MCF 10A (cell line): ENCODE measurements around the gene PARD3. TPM values are rescaled to one million over a fixed set of nuclear protein-coding genes. Genes with fewer than 3 reads are reported as not detected.

Experiments used
- BruUV-seq: library from RNA; stranded (reverse); fragments of 400-500 nt; replicated peaks from 2 replicates; lab custom pipeline; 2021; lab: Mats Ljungman, UMichigan
- CTCF ChIA-PET: fragments of 300-600 bp; sonication (Branson Sonifier 250); formaldehyde crosslinking; extraction: SDS; loops from one replicate; lab custom pipeline; 2021; ENCODE audit warnings: antibody characterized with exemption, inconsistent platforms; lab: Yijun Ruan, JAX
- POLR2A ChIA-PET: fragments of 300-600, 350-650 bp; sonication (Branson Sonifier 250); formaldehyde crosslinking; extraction: SDS; loops from one replicate; lab custom pipeline; 2020; ENCODE audit warnings: antibody characterized with exemption, inconsistent platforms; lab: Yijun Ruan, JAX
- DNase-seq: peaks from one replicate; pipeline ENCODE4 v3.0.0-alpha.2; 2018; ENCODE audit not compliant: unreplicated experiment
- H3K27ac Mint-ChIP-seq: one replicate; pipeline ENCODE4 v1.8.0; 2022; ENCODE audit warnings: mild to moderate bottlenecking, low read depth, mixed read lengths; ENCODE audit not compliant: unreplicated experiment
- H3K27me3 Mint-ChIP-seq: one replicate; pipeline ENCODE4 v1.8.0; 2022; ENCODE audit warnings: mixed read lengths; ENCODE audit not compliant: insufficient read depth, unreplicated experiment
- H3K36me3 Mint-ChIP-seq: one replicate; pipeline ENCODE4 v1.8.0; 2022; ENCODE audit warnings: mild to moderate bottlenecking, moderate library complexity, mixed read lengths; ENCODE audit not compliant: insufficient read depth, unreplicated experiment
- H3K4me1 Mint-ChIP-seq: one replicate; pipeline ENCODE4 v1.8.0; 2022; ENCODE audit warnings: mixed read lengths; ENCODE audit not compliant: insufficient read depth, unreplicated experiment
- H3K4me3 Mint-ChIP-seq: one replicate; pipeline ENCODE4 v1.8.0; 2022; ENCODE audit warnings: mild to moderate bottlenecking, moderate library complexity, mixed read lengths; ENCODE audit not compliant: unreplicated experiment
- H3K9me3 Mint-ChIP-seq: one replicate; pipeline ENCODE4 v1.8.0; 2022; ENCODE audit warnings: mixed read lengths; ENCODE audit not compliant: unreplicated experiment
- intact Hi-C: fragments of 100-400 bp; cut with micrococcal nuclease; formaldehyde crosslinking; loops from 2 replicates; pipeline ENCODE4 v1.14.1; 2022
- total RNA-seq: library from RNA; stranded (reverse); gene quantifications from 2 replicates; pipeline ENCODE4 v1.2.3, GENCODE V29; 2022
- TF ChIP-seq, protein P1 (sequence below): fragments of 200-600 bp; IDR thresholded peaks from one replicate; pipeline ENCODE4 v1.8.0; 2022; ENCODE audit warnings: antibody characterized with exemption, mild to moderate bottlenecking; ENCODE audit not compliant: unreplicated experiment

Gene PARD3
- total RNA-seq, 1 experiment from 2014 or later, result 70.0 TPM

DNA sequence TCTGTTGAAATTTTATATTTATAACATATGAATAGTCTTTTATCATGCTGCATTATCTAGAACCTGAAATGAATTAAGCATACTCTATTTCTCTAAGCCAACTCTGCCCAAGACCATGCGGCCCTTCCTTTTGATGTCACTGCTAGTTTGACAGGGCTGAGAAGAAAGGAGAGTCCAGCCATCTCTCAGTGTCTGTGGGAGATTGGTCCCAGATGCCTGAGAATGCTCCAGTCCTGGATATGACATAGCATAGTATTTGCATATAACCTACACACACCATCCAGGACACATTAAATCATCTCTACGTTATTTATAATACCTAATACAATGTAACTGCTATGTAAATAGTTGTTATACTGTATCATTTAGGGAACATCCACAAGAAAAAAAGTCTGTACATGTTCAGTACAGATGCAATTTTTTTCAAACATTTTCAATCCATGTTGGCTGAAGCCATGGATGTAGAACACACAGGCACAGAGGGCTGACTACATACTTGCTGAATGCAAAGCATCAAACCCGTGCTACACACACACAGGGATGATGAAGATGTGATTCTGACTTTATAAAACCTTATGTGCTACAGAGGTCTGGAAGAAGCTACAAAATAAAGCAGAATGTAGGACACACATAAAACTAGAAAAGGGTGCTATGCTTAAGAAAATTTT lies 315.4 kb downstream of the PARD3 start:
- Mint-ChIP-seq H3K4me1 (peaks cover 12% of the 10 kb centered on the region), H3K27me3 (no peaks in the 10 kb centered on the region), H3K27ac (no peak overlapping the region), H3K36me3 (peaks cover 27% of the 10 kb centered on the region), H3K4me3 (no peak overlapping the region), H3K9me3 (no peaks in the 10 kb centered on the region)
- ChIA-PET CTCF (no interaction called here), POLR2A (interaction anchor here (0.6 kb wide), 1 partner anchor 10 kb away, joined by 4 read pairs; no protein-coding TSS in a partner anchor)
- no peak for DNase-seq
- TF ChIP-seq, protein P1, sequence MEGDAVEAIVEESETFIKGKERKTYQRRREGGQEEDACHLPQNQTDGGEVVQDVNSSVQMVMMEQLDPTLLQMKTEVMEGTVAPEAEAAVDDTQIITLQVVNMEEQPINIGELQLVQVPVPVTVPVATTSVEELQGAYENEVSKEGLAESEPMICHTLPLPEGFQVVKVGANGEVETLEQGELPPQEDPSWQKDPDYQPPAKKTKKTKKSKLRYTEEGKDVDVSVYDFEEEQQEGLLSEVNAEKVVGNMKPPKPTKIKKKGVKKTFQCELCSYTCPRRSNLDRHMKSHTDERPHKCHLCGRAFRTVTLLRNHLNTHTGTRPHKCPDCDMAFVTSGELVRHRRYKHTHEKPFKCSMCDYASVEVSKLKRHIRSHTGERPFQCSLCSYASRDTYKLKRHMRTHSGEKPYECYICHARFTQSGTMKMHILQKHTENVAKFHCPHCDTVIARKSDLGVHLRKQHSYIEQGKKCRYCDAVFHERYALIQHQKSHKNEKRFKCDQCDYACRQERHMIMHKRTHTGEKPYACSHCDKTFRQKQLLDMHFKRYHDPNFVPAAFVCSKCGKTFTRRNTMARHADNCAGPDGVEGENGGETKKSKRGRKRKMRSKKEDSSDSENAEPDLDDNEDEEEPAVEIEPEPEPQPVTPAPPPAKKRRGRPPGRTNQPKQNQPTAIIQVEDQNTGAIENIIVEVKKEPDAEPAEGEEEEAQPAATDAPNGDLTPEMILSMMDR, result no peak
- BruUV-seq, result no TSS peak
- intact Hi-C loops, result loop anchor here (10.0 kb wide), 1 partner anchor 215 kb away; no protein-coding TSS in a partner anchor

DNA sequence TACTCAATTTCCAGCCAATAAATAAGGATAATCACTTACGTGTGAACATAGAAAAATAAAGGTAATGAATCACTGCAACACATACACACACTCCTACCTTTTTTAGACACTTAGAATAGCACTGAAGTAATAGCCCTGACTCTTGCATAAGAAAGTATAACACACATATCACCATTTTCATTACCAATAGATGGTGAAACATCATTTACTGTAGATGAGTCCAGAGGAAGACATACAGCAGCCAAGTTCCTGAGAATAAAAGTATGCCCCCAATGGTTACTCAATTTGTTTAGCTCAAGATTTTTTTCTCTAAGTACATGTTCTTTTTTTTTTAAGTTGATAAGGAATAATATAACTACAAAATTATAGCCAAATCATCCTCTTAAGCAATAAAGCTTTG lies 316.3 kb downstream of the PARD3 start:
- ChIA-PET POLR2A (interaction anchor here (0.6 kb wide), 1 partner anchor 9 kb away, joined by 4 read pairs; no protein-coding TSS in a partner anchor), CTCF (no interaction called here)
- no TSS peak for BruUV-seq
- intact Hi-C loops, result loop anchor here (10.0 kb wide), 1 partner anchor 214 kb away; no protein-coding TSS in a partner anchor
- Mint-ChIP-seq H3K27me3 (no peaks in the 10 kb centered on the region), H3K4me1 (peaks cover 10% of the 10 kb centered on the region), H3K27ac (no peak overlapping the region), H3K4me3 (no peak overlapping the region), H3K9me3 (no peaks in the 10 kb centered on the region), H3K36me3 (peaks cover 27% of the 10 kb centered on the region)
- DNase-seq, result no peak
- TF ChIP-seq, protein P1, result no peak

DNA sequence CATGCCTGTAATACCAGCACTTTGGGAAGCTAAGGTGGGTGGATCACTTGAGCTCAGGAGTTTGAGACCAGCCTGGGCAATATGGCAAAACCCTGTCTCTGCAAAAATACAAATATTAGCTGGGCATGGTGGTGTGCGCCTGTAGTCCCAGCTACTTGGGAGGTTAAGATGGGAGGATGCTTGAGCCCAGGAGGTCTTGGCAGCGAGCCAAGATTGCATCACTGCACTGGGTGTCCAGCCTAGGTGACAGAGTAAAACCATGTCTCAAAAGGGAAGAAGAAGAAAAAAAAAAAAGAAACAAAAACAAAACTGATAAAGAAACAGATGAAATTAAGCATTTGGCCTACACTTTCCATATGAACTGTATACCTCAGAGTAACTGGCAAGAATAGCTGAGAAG lies 319.2 kb downstream of the PARD3 start:
- no peaks in the 10 kb centered on the region for H3K27me3 Mint-ChIP-seq
- peaks cover 7% of the 10 kb centered on the region for H3K4me1 Mint-ChIP-seq
- DNase-seq, result peak; percentile 25
- intact Hi-C loops, result loop anchor here (10.0 kb wide), 1 partner anchor 211 kb away; no protein-coding TSS in a partner anchor
- TF ChIP-seq, protein P1, result no peak
- H3K4me3 Mint-ChIP-seq, result no peak overlapping the region
- H3K36me3 Mint-ChIP-seq, result peaks cover 22% of the 10 kb centered on the region
- ChIA-PET POLR2A (no interaction called here), CTCF (interaction anchor here (0.5 to 0.6 kb wide), 2 partner anchors 107 to 294 kb away, joined by 3 to 4 read pairs; no protein-coding TSS in a partner anchor)
- BruUV-seq, result no TSS peak
- no peak overlapping the region for H3K27ac Mint-ChIP-seq
- H3K9me3 Mint-ChIP-seq, result no peaks in the 10 kb centered on the region

DNA sequence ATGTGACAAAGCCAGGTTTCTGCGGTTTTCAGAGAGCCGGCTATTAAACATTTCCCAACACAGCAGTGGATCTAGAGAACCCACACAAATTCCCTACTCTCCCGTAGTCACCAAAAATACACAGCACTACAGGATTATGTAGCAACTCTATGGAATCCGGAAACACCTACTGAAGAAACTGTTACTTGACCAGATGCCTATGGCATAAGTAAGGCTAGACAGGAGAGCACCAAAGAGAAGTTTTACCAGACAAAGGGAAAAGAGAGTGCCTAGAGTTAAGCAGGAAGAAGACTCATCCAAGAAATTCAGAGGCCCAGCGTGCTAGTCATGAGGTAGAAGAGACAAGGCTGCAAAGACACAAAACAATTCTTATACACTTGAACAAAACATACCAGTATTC lies 321.1 kb downstream of the PARD3 start:
- H3K36me3 Mint-ChIP-seq, result peaks cover 15% of the 10 kb centered on the region
- H3K4me1 Mint-ChIP-seq, result peaks cover 22% of the 10 kb centered on the region
- H3K9me3 Mint-ChIP-seq, result no peaks in the 10 kb centered on the region
- peak overlapping the region; percentile 12 for H3K27ac Mint-ChIP-seq
- peak; percentile 81 for DNase-seq
- no peak overlapping the region for H3K4me3 Mint-ChIP-seq
- no peaks in the 10 kb centered on the region for H3K27me3 Mint-ChIP-seq
- intact Hi-C loops, result loop anchor here (10.0 kb wide), 1 partner anchor 209 kb away; no protein-coding TSS in a partner anchor
- ChIA-PET POLR2A (no interaction called here), CTCF (no interaction called here)
- TF ChIP-seq, protein P1, result no peak
- BruUV-seq, result no TSS peak
